Lower leg skin (tissue), 3 donors: Measurements from ENCODE around the gene PDE3A.

Source experiments
- POLR2A ChIP-seq, 2 donors: fragments of 450-650 bp; IDR thresholded peaks; one replicate each; pipeline ENCODE4 v1.6.1; 2016 to 2017; ENCODE audit warnings: antibody characterized with exemption in 2 of 2, mild to moderate bottlenecking in 1 of 2, moderate library complexity in 1 of 2
- TF ChIP-seq, protein P1 (sequence below), 3 donors: fragments of 450-650 bp; IDR thresholded peaks; one replicate each; pipeline ENCODE4 v1.5.1; 2016; ENCODE audit warnings: antibody characterized with exemption in 3 of 3, mild to moderate bottlenecking in 3 of 3, moderate library complexity in 2 of 3

DNA sequence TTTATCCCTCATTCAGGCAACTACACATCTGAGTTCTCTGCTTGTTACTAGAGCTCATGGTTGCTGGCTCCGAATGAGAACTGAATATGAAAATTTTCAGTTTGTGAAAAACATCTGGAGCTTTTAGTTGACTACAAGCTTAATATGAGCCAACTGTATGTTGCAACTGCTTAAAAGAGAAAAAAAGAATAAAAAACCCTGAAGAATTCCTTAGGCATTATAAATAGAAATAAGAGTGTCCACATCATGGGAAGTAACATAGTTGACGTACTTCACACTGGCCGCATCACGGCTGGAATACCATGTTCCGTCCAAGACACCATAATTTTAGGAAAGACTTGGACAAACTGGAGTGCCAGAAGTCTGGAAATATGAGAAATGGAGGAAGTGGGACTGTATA lies 57.9 kb downstream of the PDE3A start:
- TF ChIP-seq, protein P1, sequence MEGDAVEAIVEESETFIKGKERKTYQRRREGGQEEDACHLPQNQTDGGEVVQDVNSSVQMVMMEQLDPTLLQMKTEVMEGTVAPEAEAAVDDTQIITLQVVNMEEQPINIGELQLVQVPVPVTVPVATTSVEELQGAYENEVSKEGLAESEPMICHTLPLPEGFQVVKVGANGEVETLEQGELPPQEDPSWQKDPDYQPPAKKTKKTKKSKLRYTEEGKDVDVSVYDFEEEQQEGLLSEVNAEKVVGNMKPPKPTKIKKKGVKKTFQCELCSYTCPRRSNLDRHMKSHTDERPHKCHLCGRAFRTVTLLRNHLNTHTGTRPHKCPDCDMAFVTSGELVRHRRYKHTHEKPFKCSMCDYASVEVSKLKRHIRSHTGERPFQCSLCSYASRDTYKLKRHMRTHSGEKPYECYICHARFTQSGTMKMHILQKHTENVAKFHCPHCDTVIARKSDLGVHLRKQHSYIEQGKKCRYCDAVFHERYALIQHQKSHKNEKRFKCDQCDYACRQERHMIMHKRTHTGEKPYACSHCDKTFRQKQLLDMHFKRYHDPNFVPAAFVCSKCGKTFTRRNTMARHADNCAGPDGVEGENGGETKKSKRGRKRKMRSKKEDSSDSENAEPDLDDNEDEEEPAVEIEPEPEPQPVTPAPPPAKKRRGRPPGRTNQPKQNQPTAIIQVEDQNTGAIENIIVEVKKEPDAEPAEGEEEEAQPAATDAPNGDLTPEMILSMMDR (IDR thresholded peaks at IDR 0.05) = no peak
- no peak for TF ChIP-seq POLR2A (IDR thresholded peaks at IDR 0.05)
